Subcutaneous adipose tissue (tissue), 4 donors: Measurements from ENCODE around the gene CTSL. TPM values are rescaled to one million over a fixed set of nuclear protein-coding genes. Genes with fewer than 3 reads are reported as not detected.

ENCODE experiments used
- CTCF ChIP-seq: fragments of 450-650 bp; IDR thresholded peaks from one replicate; pipeline ENCODE4 v1.5.1; 2016; ENCODE audit warnings: low read depth, mild to moderate bottlenecking, control low read depth, antibody characterized with exemption, moderate library complexity
- total RNA-seq, 4 donors: library from RNA; depleted of rRNA; stranded (reverse); fragments of >200 nt; gene quantifications; one replicate each; pipeline ENCODE4 v1.1.0, GENCODE V29; 2016

CTSL gene
- total RNA-seq, 4 donors from 2014 or later, result 113 to 460 (median 173) TPM

- no peak for TF ChIP-seq CTCF
Measured at GRCh38 chr9:87710443-87710842, 15.5 kb upstream of the CTSL start.

- TF ChIP-seq CTCF, result no peak
Measured at GRCh38 chr9:87711857-87712800, 13.8 kb upstream of the CTSL start.

- TF ChIP-seq CTCF, result no peak
Measured at GRCh38 chr9:87712801-87713277, 13.1 kb upstream of the CTSL start.

DNA sequence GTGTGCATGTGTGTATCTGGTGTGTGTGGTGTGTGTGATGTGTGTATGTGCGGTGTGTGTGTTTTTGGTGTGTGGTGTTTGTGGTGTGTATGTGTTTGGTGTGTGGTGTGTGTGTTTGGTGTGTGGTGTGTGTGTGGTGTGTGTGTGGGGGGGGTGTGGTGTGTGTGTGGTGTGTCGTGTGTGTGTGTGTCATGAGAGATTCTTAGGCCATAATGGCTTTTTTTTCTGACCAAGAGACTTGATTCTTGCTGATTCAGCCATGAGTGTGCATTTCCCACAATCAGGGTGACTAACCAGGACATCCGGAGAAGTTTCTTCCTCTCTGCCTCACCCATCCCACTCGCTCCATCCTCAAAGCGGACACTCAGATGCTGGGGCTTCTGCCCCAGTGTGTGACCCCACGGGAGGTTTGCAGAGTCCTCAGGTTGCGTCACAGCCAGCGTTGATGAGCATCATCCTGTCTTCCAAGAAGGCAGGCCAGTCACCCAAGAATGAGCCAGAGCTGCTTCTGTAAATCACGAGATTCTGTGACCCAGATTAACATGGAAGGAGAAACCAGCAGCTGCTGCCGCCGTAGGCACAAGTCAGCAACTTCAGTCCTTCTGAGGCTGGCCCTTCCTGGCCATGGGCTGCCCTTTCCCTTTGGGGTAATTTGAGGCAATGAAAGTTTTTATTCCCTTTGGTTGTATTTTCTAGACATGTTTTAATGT lies 12.5 kb upstream of the CTSL start:
- no peak for TF ChIP-seq CTCF

GRCh38 chr9:87713988-87714330 lies 12.0 kb upstream of the CTSL start:
- TF ChIP-seq CTCF, result no peak

DNA sequence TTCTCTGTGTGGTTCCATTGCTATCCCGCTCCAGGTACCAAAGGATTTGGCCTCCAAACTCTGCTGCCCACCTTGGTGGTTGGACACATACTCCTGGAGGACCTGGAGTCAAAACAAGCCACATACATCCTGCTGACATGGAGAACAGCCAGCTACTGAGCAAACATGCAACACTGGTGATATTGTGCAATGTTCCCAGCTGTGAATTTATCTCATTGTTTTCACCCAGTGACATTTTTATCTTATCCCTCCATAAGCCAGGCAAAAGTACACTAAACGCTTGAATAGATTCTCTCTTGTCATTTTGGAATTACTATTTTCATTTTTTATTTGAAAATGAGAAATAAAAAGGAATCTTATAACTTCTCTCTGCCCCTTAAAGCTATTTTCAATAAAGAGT lies 11.1 kb upstream of the CTSL start:
- TF ChIP-seq CTCF, result no peak

DNA sequence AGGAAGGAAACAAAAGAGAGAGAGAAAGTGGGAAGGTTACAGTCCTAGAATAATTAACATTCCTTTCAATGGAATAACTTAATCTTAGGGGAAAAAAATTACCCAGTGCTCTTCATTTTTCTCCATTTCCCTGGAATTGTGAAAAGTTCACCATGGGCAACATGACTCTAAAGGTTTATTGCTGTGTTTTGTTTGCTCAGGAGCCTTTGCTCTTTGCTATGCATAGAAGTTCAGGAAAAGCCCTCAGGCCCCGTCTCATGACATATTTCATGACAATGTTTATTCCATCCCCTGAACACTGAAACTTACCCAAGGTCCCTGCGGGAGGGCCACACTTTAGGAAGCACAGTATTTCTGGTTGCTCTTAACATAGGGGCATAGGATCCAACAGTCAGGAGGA lies 9.8 kb upstream of the CTSL start:
- TF ChIP-seq CTCF, result no peak
